Suprapubic skin (tissue), 4 donors: ENCODE measurements around the gene PIAS4. TPM values are rescaled to one million over a fixed set of nuclear protein-coding genes. Genes with fewer than 3 reads are reported as not detected.

Source experiments
- DNase-seq, 2 donors: peaks; one replicate each; pipeline ENCODE4 v3.0.0-alpha.2; 2019; ENCODE audit warnings: low spot score in 2 of 2
- H3K27ac ChIP-seq: fragments of 200-600 bp; sonication (generic); one replicate; pipeline ENCODE4 v1.5.1; 2019
- H3K27me3 ChIP-seq: fragments of 200-600 bp; sonication (generic); one replicate; pipeline ENCODE4 v1.5.1; 2019
- H3K36me3 ChIP-seq: fragments of 200-600 bp; sonication (generic); one replicate; pipeline ENCODE4 v1.5.1; 2019
- H3K4me1 ChIP-seq: fragments of 200-600 bp; sonication (generic); one replicate; pipeline ENCODE4 v1.5.1; 2019
- H3K4me3 ChIP-seq: fragments of 200-600 bp; sonication (generic); one replicate; pipeline ENCODE4 v1.5.1; 2019; ENCODE audit warnings: mild to moderate bottlenecking
- H3K9me3 ChIP-seq: fragments of 200-600 bp; sonication (generic); one replicate; pipeline ENCODE4 v1.5.1; 2019
- CTCF ChIP-seq, 2 donors: fragments of 200-600 bp in 1 of 2; fragments of 450-650 bp in 1 of 2; sonication (generic) in 1 of 2; IDR thresholded peaks; one replicate each; pipeline ENCODE4 v1.5.1; 2016 to 2019; ENCODE audit warnings: antibody characterized with exemption in 2 of 2, mild to moderate bottlenecking in 1 of 2, moderate library complexity in 1 of 2
- EP300 ChIP-seq: sonication (generic); formaldehyde crosslinking; IDR thresholded peaks from one replicate; pipeline ENCODE4 v1.6.1; 2017; ENCODE audit warnings: antibody characterized with exemption
- POLR2A ChIP-seq, 2 donors: fragments of 450-650 bp; IDR thresholded peaks; one replicate each; pipeline ENCODE4 v1.6.1; 2017; ENCODE audit warnings: antibody characterized with exemption in 2 of 2, mild to moderate bottlenecking in 2 of 2, moderate library complexity in 2 of 2
- POLR2AphosphoS5 ChIP-seq, 3 donors: sonication (generic); formaldehyde crosslinking; IDR thresholded peaks; one replicate each; pipeline ENCODE4 v1.6.1; 2017; ENCODE audit warnings: antibody characterized with exemption in 3 of 3
- WGBS: methylation state at CpG from one replicate; pipeline ENCODE4 v1.1.5; 2018; 5-methylcytosine and 5-hydroxymethylcytosine counted together
- total RNA-seq, 4 donors: library from RNA; depleted of rRNA; stranded (reverse); fragments of >200 nt; gene quantifications; one replicate each; pipeline ENCODE4 v1.1.0, GENCODE V29; 2016

PIAS4 gene
- total RNA-seq, 4 donors from 2014 or later = 17.1 to 28.7 (median 22.6) TPM

GRCh38 chr19:4038661-4039423 is 31.3 kb downstream of the PIAS4 start:
- no peak for DNase-seq
- H3K4me1 ChIP-seq = peaks cover 14% of the 10 kb centered on the region
- H3K9me3 ChIP-seq = no peaks in the 10 kb centered on the region
- TF ChIP-seq POLR2A (IDR thresholded peaks at IDR 0.05) = no peak
- TF ChIP-seq POLR2AphosphoS5 (IDR thresholded peaks at IDR 0.05) = no peak
- no peak for TF ChIP-seq EP300
- no peak for TF ChIP-seq CTCF (IDR thresholded peaks at IDR 0.05)
- peaks cover 61% of the 10 kb centered on the region for H3K36me3 ChIP-seq
- 86% methylated on average over 35 of the region's 40 CpGs for WGBS
- H3K27me3 ChIP-seq = no peaks in the 10 kb centered on the region
- no peak overlapping the region for H3K4me3 ChIP-seq
- H3K27ac ChIP-seq = peak overlapping the region; percentile 40

GRCh38 chr19:4042064-4042730 is 34.7 kb downstream of the PIAS4 start:
- Histone ChIP-seq H3K4me1 (peaks cover 17% of the 10 kb centered on the region), H3K27me3 (no peaks in the 10 kb centered on the region), H3K27ac (peak overlapping the region; percentile 56), H3K4me3 (no peak overlapping the region), H3K9me3 (no peaks in the 10 kb centered on the region), H3K36me3 (peaks cover 52% of the 10 kb centered on the region)
- DNase-seq = no peak
- TF ChIP-seq EP300 (no peak), POLR2A (IDR thresholded peaks at IDR 0.05) (no peak), POLR2AphosphoS5 (IDR thresholded peaks at IDR 0.05) (no peak), CTCF (IDR thresholded peaks at IDR 0.05) (no peak)
- 100% methylated on average over 1 of the region's 14 CpGs for WGBS

GRCh38 chr19:4042731-4043082 is 35.2 kb downstream of the PIAS4 start:
- H3K27me3 ChIP-seq = no peaks in the 10 kb centered on the region
- H3K36me3 ChIP-seq = peaks cover 52% of the 10 kb centered on the region
- no peak overlapping the region for H3K4me3 ChIP-seq
- WGBS = 87% methylated on average over 3 of the region's 14 CpGs
- no peak for DNase-seq
- TF ChIP-seq POLR2A (IDR thresholded peaks at IDR 0.05) = no peak
- no peak for TF ChIP-seq POLR2AphosphoS5 (IDR thresholded peaks at IDR 0.05)
- TF ChIP-seq EP300 = no peak
- no peak for TF ChIP-seq CTCF (IDR thresholded peaks at IDR 0.05)
- no peaks in the 10 kb centered on the region for H3K9me3 ChIP-seq
- H3K27ac ChIP-seq = peak overlapping the region; percentile 56
- peaks cover 17% of the 10 kb centered on the region for H3K4me1 ChIP-seq

- no peak overlapping the region for H3K4me3 ChIP-seq
- 56% methylated on average over 5 of the region's 11 CpGs for WGBS
- peaks cover 54% of the 10 kb centered on the region for H3K36me3 ChIP-seq
- H3K4me1 ChIP-seq = peaks cover 17% of the 10 kb centered on the region
- H3K27ac ChIP-seq = no peak overlapping the region
- no peaks in the 10 kb centered on the region for H3K27me3 ChIP-seq
- TF ChIP-seq POLR2AphosphoS5 (IDR thresholded peaks at IDR 0.05) = no peak
- no peak for TF ChIP-seq POLR2A (IDR thresholded peaks at IDR 0.05)
- TF ChIP-seq EP300 = no peak
- no peak for TF ChIP-seq CTCF (IDR thresholded peaks at IDR 0.05)
- DNase-seq = no peak
- no peaks in the 10 kb centered on the region for H3K9me3 ChIP-seq
Measured at GRCh38 chr19:4043401-4043800, 35.9 kb downstream of the PIAS4 start.

GRCh38 chr19:4043966-4044715 is 36.6 kb downstream of the PIAS4 start:
- Histone ChIP-seq H3K27me3 (no peaks in the 10 kb centered on the region), H3K27ac (no peak overlapping the region), H3K4me1 (peaks cover 21% of the 10 kb centered on the region), H3K36me3 (peaks cover 52% of the 10 kb centered on the region), H3K9me3 (no peaks in the 10 kb centered on the region), H3K4me3 (no peak overlapping the region)
- 77% methylated on average over 31 of the region's 31 CpGs for WGBS
- TF ChIP-seq POLR2A (IDR thresholded peaks at IDR 0.05) = no peak
- TF ChIP-seq EP300 = no peak
- no peak for TF ChIP-seq CTCF (IDR thresholded peaks at IDR 0.05)
- TF ChIP-seq POLR2AphosphoS5 (IDR thresholded peaks at IDR 0.05) = no peak
- DNase-seq = no peak
